Smooth muscle cell (in vitro differentiated cells): ENCODE data around the gene ASCC1. TPM values are rescaled to one million over a fixed set of nuclear protein-coding genes. Genes with fewer than 3 reads are reported as not detected.
"Not testable (repeated sequence)": the region's sequence is repeated elsewhere in the genome, so short reads cannot be mapped to it uniquely, and the experiment has no call there.

Experiments used
- DNase-seq: peaks from one replicate; lab custom pipeline; 2025; ENCODE audit not compliant: unreplicated experiment; lab: John Stamatoyannopoulos, UW
- H2AFZ ChIP-seq: fragments of 200-600 bp; sonication (generic); 2 replicates; pipeline ENCODE4 v1.6.0; 2016; ENCODE audit warnings: antibody characterized with exemption, low read depth, mild to moderate bottlenecking
- H3F3A ChIP-seq: fragments of 200-600 bp; sonication (generic); 2 replicates; pipeline ENCODE4 v1.6.0; 2017; ENCODE audit warnings: antibody characterized with exemption, low read depth
- H3K27ac ChIP-seq: fragments of 200-600 bp; sonication (generic); 2 replicates; pipeline ENCODE4 v1.5.1; 2016; ENCODE audit warnings: low read depth, mild to moderate bottlenecking
- H3K27me3 ChIP-seq: fragments of 200-600 bp; sonication (generic); 2 replicates; pipeline ENCODE4 v1.6.1; 2016; ENCODE audit warnings: low read depth, mild to moderate bottlenecking
- H3K36me3 ChIP-seq: fragments of 200-600 bp; sonication (generic); 2 replicates; pipeline ENCODE4 v1.5.1; 2016; ENCODE audit warnings: low read depth
- H3K4me1 ChIP-seq: fragments of 200-600 bp; sonication (generic); 2 replicates; pipeline ENCODE4 v1.5.1; 2016; ENCODE audit warnings: low read depth
- H3K4me2 ChIP-seq: fragments of 200-600 bp; sonication (generic); 2 replicates; pipeline ENCODE4 v1.6.0; 2016; ENCODE audit warnings: mild to moderate bottlenecking
- H3K4me3 ChIP-seq: fragments of 200-600 bp; sonication (generic); 2 replicates; pipeline ENCODE4 v1.5.1; 2016; ENCODE audit warnings: mild to moderate bottlenecking
- H3K79me2 ChIP-seq: fragments of 200-600 bp; sonication (generic); 2 replicates; pipeline ENCODE4 v1.6.0; 2016; ENCODE audit warnings: low read depth, mild to moderate bottlenecking
- H3K9ac ChIP-seq: fragments of 200-600 bp; sonication (generic); 2 replicates; pipeline ENCODE4 v1.6.0; 2016; ENCODE audit warnings: low read depth
- H3K9me3 ChIP-seq: fragments of 200-600 bp; sonication (generic); replicated peaks from 2 replicates; pipeline ENCODE4 v1.5.1; 2016; ENCODE audit warnings: low read depth
- H4K20me1 ChIP-seq: fragments of 200-600 bp; sonication (generic); 2 replicates; pipeline ENCODE4 v1.6.0; 2016; ENCODE audit warnings: low read depth
- CTCF ChIP-seq: fragments of 200-600 bp; sonication (generic); IDR thresholded peaks from 2 replicates; pipeline ENCODE4 v1.5.1; 2017; ENCODE audit warnings: borderline replicate concordance, mild to moderate bottlenecking, antibody characterized with exemption; ENCODE audit not compliant: insufficient read depth, poor library complexity, severe bottlenecking
- WGBS: methylation state at CpG from one replicate; pipeline ENCODE4 v1.1.7; 2016; ENCODE audit warnings: low lambda C conversion rate; 5-methylcytosine and 5-hydroxymethylcytosine counted together
- polyA plus RNA-seq: library from polyadenylated mRNA; unstranded; fragments of >200 nt; fragmentation: Nextera tagmentation; extraction: Ambion mirVana; gene quantifications from 2 replicates; pipeline ENCODE4 v1.2.1, GENCODE V29; 2016
- total RNA-seq: library from RNA; depleted of rRNA; stranded (reverse); fragments of >200 nt; gene quantifications from 2 replicates; pipeline ENCODE4 v1.2.3, GENCODE V29; 2014

Gene ASCC1
- total and polyA plus RNA-seq, 2 experiments from 2014 or later = 24.0 to 28.1 TPM

DNA sequence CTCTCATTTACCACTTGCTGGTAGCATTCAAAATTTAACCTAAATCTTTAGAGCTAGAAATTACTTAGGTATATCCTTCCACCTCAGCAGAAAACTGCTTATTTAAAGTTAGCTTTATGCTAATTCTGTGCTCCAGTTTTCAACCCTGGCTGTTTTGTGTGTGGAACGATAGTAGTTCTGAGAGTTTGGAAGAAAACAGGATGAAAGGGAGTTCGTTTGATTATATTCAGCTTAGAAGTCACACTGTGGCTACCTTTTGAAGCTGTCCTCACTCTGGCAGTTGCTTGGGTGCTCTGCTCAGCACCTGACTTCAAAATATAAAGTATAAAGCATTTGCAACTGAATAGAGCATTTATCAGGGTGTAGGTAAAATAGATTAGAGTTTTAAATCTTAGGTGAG is 2.6 kb upstream of the ASCC1 start:
- peaks cover 20% of the 10 kb centered on the region for H3K4me1 ChIP-seq
- H3K4me3 ChIP-seq = no peak overlapping the region
- no peaks in the 10 kb centered on the region for H3K36me3 ChIP-seq
- no peaks in the 10 kb centered on the region for H3K27me3 ChIP-seq
- WGBS = 88% methylated on average over 2 of the region's 2 CpGs
- H3K9me3 ChIP-seq = no peaks in the 10 kb centered on the region
- H3K79me2 ChIP-seq = peaks cover 54% of the 10 kb centered on the region
- H4K20me1 ChIP-seq = no peaks in the 10 kb centered on the region
- no peak for TF ChIP-seq CTCF
- no peak for DNase-seq
- peak overlapping the region; percentile 5 for H3K27ac ChIP-seq
- peaks cover 11% of the 10 kb centered on the region for H3F3A ChIP-seq
- H2AFZ ChIP-seq = no peak overlapping the region
- H3K4me2 ChIP-seq = no peak overlapping the region
- H3K9ac ChIP-seq = no peak overlapping the region

DNA sequence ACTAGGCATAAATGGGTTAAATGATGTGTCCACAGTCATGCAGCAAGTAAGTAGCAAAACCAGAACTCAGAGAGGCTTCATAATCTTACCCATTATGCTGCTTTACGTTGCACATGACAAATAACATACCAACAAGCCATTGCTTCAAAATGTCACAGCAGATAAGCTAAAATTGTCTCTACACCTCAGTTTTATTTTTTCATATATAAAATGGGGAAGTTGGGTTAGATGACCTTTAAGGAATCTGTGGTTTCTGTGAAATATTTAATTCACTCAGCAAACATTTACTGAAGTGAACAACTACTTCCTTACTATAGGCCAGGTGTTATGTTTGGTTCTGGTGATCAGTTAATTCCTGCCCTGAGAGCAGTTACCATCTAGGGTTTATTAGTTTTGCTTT is 2.2 kb upstream of the ASCC1 start:
- peak overlapping the region; percentile 5 for H3K27ac ChIP-seq
- no peaks in the 10 kb centered on the region for H3K9me3 ChIP-seq
- H3K4me1 ChIP-seq = peaks cover 20% of the 10 kb centered on the region
- TF ChIP-seq CTCF = no peak
- H3K79me2 ChIP-seq = peaks cover 54% of the 10 kb centered on the region
- 45% methylated on average over 1 of the region's 1 CpG for WGBS
- no peaks in the 10 kb centered on the region for H4K20me1 ChIP-seq
- no peak overlapping the region for H3K4me2 ChIP-seq
- H2AFZ ChIP-seq = no peak overlapping the region
- no peak overlapping the region for H3K4me3 ChIP-seq
- peaks cover 11% of the 10 kb centered on the region for H3F3A ChIP-seq
- H3K36me3 ChIP-seq = no peaks in the 10 kb centered on the region
- no peaks in the 10 kb centered on the region for H3K27me3 ChIP-seq
- no peak overlapping the region for H3K9ac ChIP-seq
- no peak for DNase-seq

DNA sequence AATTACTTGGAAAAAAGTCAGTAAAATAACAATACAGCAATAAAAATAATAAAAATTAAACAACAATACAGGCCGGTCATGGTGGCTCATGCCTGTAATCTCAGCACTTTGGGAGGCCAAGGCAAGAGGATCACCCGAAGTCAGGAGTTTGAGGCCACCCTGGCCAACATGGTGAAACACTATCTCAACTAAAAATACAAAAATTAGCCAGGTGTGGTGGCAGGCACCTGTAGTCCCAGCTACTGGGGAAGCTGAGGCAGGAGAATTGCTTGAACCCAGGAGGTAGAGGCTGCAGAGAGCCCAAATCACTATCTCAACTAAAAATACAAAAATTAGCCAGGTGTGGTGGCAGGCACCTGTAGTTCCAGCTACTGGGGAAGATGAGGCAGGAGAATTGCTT is 4.2 kb downstream of the ASCC1 start:
- not testable (repeated sequence) for H3K9ac ChIP-seq, DNase-seq, H3K4me3 ChIP-seq, H2AFZ ChIP-seq, H3K27me3 ChIP-seq, H3K36me3 ChIP-seq, H3K4me2 ChIP-seq, H3F3A ChIP-seq, H4K20me1 ChIP-seq, H3K27ac ChIP-seq, H3K9me3 ChIP-seq
- H3K4me1 ChIP-seq = peaks cover 14% of the 10 kb centered on the region
- peaks cover 39% of the 10 kb centered on the region for H3K79me2 ChIP-seq
- 96% methylated on average over 2 of the region's 2 CpGs for WGBS

DNA sequence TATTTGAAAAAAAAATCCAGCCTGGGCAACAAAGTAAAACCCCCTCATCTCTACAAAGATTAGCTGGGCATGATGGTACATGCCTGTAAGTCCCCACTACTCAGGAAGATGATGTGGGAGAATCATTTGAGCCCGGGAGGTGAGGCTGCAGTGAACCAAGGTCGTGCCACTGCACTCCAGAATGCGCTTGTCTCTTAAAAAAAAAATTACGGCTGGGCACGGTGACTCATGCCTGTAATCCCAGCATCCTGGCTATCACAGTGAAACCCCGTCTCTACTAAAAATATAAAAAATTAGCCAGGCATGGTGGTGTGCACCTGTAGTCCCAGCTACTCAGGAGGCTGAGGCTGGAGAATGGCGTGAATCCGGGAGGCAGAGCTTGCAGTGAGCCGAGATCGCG is 4.7 kb downstream of the ASCC1 start:
- 70% methylated on average over 11 of the region's 11 CpGs for WGBS
- H3K27me3 ChIP-seq, DNase-seq: not testable (repeated sequence)

DNA sequence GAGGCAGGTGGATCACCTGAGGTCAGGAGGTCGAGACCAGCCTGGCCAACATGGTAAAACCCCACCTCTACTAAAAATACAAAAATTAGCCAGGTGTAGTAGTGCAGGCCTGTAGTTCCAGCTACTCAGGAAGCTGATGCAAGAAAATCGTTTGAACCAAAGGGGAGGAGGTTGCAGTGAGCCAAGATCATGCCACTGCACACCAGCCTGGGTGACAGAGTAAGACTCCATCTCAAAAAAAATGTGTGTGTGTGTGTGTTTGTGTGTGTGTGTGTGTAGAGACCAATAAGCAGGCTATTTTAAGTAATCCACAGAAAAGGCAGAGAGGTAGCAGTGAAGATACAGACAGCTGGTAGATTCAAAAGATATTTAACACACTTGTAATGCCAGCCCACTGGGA is 7.5 kb downstream of the ASCC1 start:
- not testable (repeated sequence) for H3K4me3 ChIP-seq, H3K36me3 ChIP-seq, H3F3A ChIP-seq, H3K27me3 ChIP-seq, H3K9ac ChIP-seq, DNase-seq, H3K27ac ChIP-seq, H3K9me3 ChIP-seq, H2AFZ ChIP-seq, H3K4me2 ChIP-seq, H3K4me1 ChIP-seq
- Histone ChIP-seq H3K79me2 (peaks cover 14% of the 10 kb centered on the region), H4K20me1 (peaks cover 13% of the 10 kb centered on the region)
- 82% methylated on average over 2 of the region's 2 CpGs for whole genome bisulfite sequencing

More for the DNA sequence above, 4.7 kb downstream of the ASCC1 start:
- not testable (repeated sequence) for H4K20me1 ChIP-seq, H3K4me2 ChIP-seq, H3K27ac ChIP-seq, H3F3A ChIP-seq, H3K9ac ChIP-seq, H3K4me3 ChIP-seq, H2AFZ ChIP-seq, H3K36me3 ChIP-seq, H3K9me3 ChIP-seq
- H3K4me1 ChIP-seq = peaks cover 11% of the 10 kb centered on the region
- peaks cover 35% of the 10 kb centered on the region for H3K79me2 ChIP-seq
